Measurements from ENCODE around the gene AKAP6. TPM values are rescaled to one million over a fixed set of nuclear protein-coding genes. Genes with fewer than 3 reads are reported as not detected.

Gene AKAP6
- total and polyA plus RNA-seq, 2 of the 8 experiments (the other 6 are each of a cell fraction or from before 2014, with no cell fraction given): 0.09 to 0.89 TPM

- TF ChIP-seq HDAC2 (IDR thresholded peaks at IDR 0.05; ENCODE audit: borderline replicate concordance in 1 of 2, low read depth in 2 of 2, low read length in 2 of 2) (no peak), CHD7 (IDR thresholded peaks at IDR 0.05; ENCODE audit: insufficient replicate concordance, low read length) (no peak), TAF7 (optimal IDR thresholded peaks at IDR 0.05; ENCODE audit: borderline replicate concordance, low read depth, low read length) (no peak), MAFK (IDR thresholded peaks at IDR 0.05; ENCODE audit: low read depth, low read length) (no peak), JUN (IDR thresholded peaks at IDR 0.05; ENCODE audit: low read depth, low read length) (no peak), BCL11A (IDR thresholded peaks at IDR 0.05; ENCODE audit: low read depth in 2 of 2, low read length in 2 of 2) (no peak), RBBP5 (IDR thresholded peaks at IDR 0.05; ENCODE audit: borderline replicate concordance, low read depth, low read length) (no peak), NANOG (IDR thresholded peaks at IDR 0.05; ENCODE audit: insufficient read depth, low read depth, low read length, poor library complexity, severe bottlenecking) (no peak), BACH1 (IDR thresholded peaks at IDR 0.05; ENCODE audit: low read length) (no peak)
These were observed 497.4 kb downstream of the AKAP6 start (continued) for GRCh38 chr14:32826404-32827082.
